H1 (cell line): ENCODE data around the gene DNAJB1. TPM values are rescaled to one million over a fixed set of nuclear protein-coding genes. Genes with fewer than 3 reads are reported as not detected.

ENCODE experiments used
- ATF2 ChIP-seq: IDR thresholded peaks from 2 replicates; pipeline ENCODE4 v1.6.1; 2012; ENCODE audit warnings: low read length, inconsistent platforms
- CHD7 ChIP-seq: fragments of 300-600 bp; sonication (generic); IDR thresholded peaks from 2 replicates; pipeline ENCODE4 v1.7.1; 2012; ENCODE audit warnings: low read length, moderate library complexity, mild to moderate bottlenecking, inconsistent platforms; ENCODE audit not compliant: insufficient replicate concordance
- EZH2 ChIP-seq: fragments of 200-600 bp; sonication (generic); IDR thresholded peaks from 2 replicates; pipeline ENCODE4 v1.7.1; 2012; ENCODE audit warnings: low read depth, mild to moderate bottlenecking, moderate library complexity, low read length, inconsistent platforms; ENCODE audit not compliant: severe bottlenecking
- FOSL1 ChIP-seq: IDR thresholded peaks from 2 replicates; pipeline ENCODE4 v1.6.1; 2011; ENCODE audit warnings: mild to moderate bottlenecking, low read depth, low read length, moderate library complexity; ENCODE audit not compliant: insufficient read depth
- JUND ChIP-seq: IDR thresholded peaks from 2 replicates; pipeline ENCODE4 v1.6.1; 2011; ENCODE audit warnings: mild to moderate bottlenecking, improper control_type of control experiment, low read length
- MAFK ChIP-seq: IDR thresholded peaks from 2 replicates; pipeline ENCODE4 v1.6.1; 2012; ENCODE audit warnings: low read depth, mild to moderate bottlenecking, improper control_type of control experiment, low read length
- NANOG ChIP-seq: IDR thresholded peaks from 2 replicates; pipeline ENCODE4 v1.6.1; 2011; ENCODE audit warnings: low read length, low read depth, mild to moderate bottlenecking, inconsistent platforms; ENCODE audit not compliant: insufficient read depth, poor library complexity, severe bottlenecking
- RNF2 ChIP-seq: fragments of 200-900, 300-1000 bp; sonication (generic); IDR thresholded peaks from 2 replicates; pipeline ENCODE4 v1.7.1; 2016; ENCODE audit warnings: borderline replicate concordance, low read depth, mild to moderate bottlenecking, antibody characterized with exemption, low read length; ENCODE audit not compliant: poor library complexity, severe bottlenecking; ENCODE audit errors: missing control alignments
- polyA plus RNA-seq, 7 experiments: library from polyadenylated mRNA; depleted of rRNA in 3 of 7; stranded (reverse) in 5 of 7; unstranded in 2 of 7; fragments of >200 nt in 5 of 7; fragments of 200-250 nt in 2 of 7; gene quantifications; 1 replicate in 5 of 7; 2 replicates in 1 of 7; 4 replicates in 1 of 7; pipeline versions ENCODE4 v1.2.1 to v1.2.3, GENCODE V29; 2011 to 2013; ENCODE audit warnings: missing spikeins in 2 of 7, mixed read lengths in 2 of 7
- total RNA-seq: library from RNA; stranded (reverse); fragmentation: NEBNext Ultra II Directional; extraction: Animal tissue kit (Norgen Biotek cat#: 25700); gene quantifications from 2 replicates; pipeline ENCODE4 v1.2.1, GENCODE V29; 2021

Gene DNAJB1
- total and polyA plus RNA-seq, 2 of the 8 experiments (the other 6 are each of a cell fraction or from before 2014, with no cell fraction given): 62.9 to 64.3 TPM

- TF ChIP-seq CHD7 (no peak), NANOG (no peak), EZH2 (no peak), ATF2 (no peak), RNF2 (no peak), FOSL1 (no peak), JUND (no peak), MAFK (no peak)
These were observed 41.9 kb downstream of the DNAJB1 start (continued) for GRCh38 chr19:14476327-14476672.
